SU-DHL-6 (cell line): ENCODE data around the gene FAM120B.

Experiments
- H2AFZ ChIP-seq: fragments of 200-600 bp; sonication (generic); 2 replicates; pipeline ENCODE4 v1.6.1; 2014; ENCODE audit warnings: low read depth, mild to moderate bottlenecking, moderate library complexity, mixed read lengths, antibody characterized with exemption, low read length; ENCODE audit not compliant: severe bottlenecking
- H3F3A ChIP-seq: fragments of 200-600 bp; shearing (Covaris generic); 2 replicates; pipeline ENCODE4 v1.6.0; 2016; ENCODE audit warnings: antibody characterized with exemption, mild to moderate bottlenecking; ENCODE audit not compliant: insufficient read depth
- H3K27ac ChIP-seq: fragments of 200-600 bp; sonication (generic); 2 replicates; pipeline ENCODE4 v1.5.1; 2016; ENCODE audit warnings: low read depth, mild to moderate bottlenecking, low read length, moderate library complexity, mixed read lengths
- H3K27me3 ChIP-seq: fragments of 200-600 bp; sonication (generic), shearing (Covaris generic); 2 replicates; pipeline ENCODE4 v1.6.0; 2014; ENCODE audit warnings: mild to moderate bottlenecking, low read length
- H3K36me3 ChIP-seq: fragments of 200-600 bp; sonication (generic); 2 replicates; pipeline ENCODE4 v1.6.1; 2014; ENCODE audit warnings: mild to moderate bottlenecking, low read length, mixed read lengths
- H3K4me2 ChIP-seq: fragments of 300-600, 200-600 bp; shearing (Covaris generic), sonication (generic); 2 replicates; pipeline ENCODE4 v1.6.0; 2014; ENCODE audit warnings: low read length, low read depth, mild to moderate bottlenecking; ENCODE audit not compliant: poor library complexity, severe bottlenecking
- H3K4me3 ChIP-seq: fragments of 200-600 bp; sonication (generic); 2 replicates; pipeline ENCODE4 v1.5.1; 2014; ENCODE audit warnings: antibody characterized with exemption, low read length, mild to moderate bottlenecking, mixed read lengths; ENCODE audit not compliant: insufficient read depth, poor library complexity, severe bottlenecking
- H3K79me2 ChIP-seq: fragments of 200-600 bp; sonication (generic); 2 replicates; pipeline ENCODE4 v1.6.1; 2014; ENCODE audit warnings: mild to moderate bottlenecking, low read length, moderate library complexity; ENCODE audit not compliant: insufficient read depth
- H3K9ac ChIP-seq: fragments of 200-600 bp; sonication (generic); 2 replicates; pipeline ENCODE4 v1.7.0; 2014; ENCODE audit warnings: mild to moderate bottlenecking, low read length
- H3K9me2 ChIP-seq: fragments of 200-600 bp; sonication (generic); replicated peaks from 2 replicates; pipeline ENCODE4 v1.6.1; 2014; ENCODE audit warnings: low read length; ENCODE audit not compliant: insufficient read depth
- H3K9me3 ChIP-seq: fragments of 200-600 bp; sonication (generic); 2 replicates; pipeline ENCODE4 v1.6.1; 2014; ENCODE audit warnings: low read length, mixed read lengths; ENCODE audit not compliant: insufficient read depth
- H4K20me1 ChIP-seq: fragments of 200-600 bp; sonication (generic); 2 replicates; pipeline ENCODE4 v1.6.1; 2014; ENCODE audit warnings: low read depth, mild to moderate bottlenecking, antibody characterized with exemption, low read length, moderate library complexity, mixed read lengths
- CTCF ChIP-seq: fragments of 200-600 bp; sonication (generic); IDR thresholded peaks from one replicate; pipeline ENCODE4 v1.5.1; 2017; ENCODE audit warnings: antibody characterized with exemption, mild to moderate bottlenecking, low read length, moderate library complexity; ENCODE audit not compliant: insufficient read depth, poor library complexity, severe bottlenecking
- EZH2phosphoT487 ChIP-seq: fragments of 200-600 bp; sonication (generic), shearing (Covaris generic); conservative IDR thresholded peaks from 2 replicates; pipeline ENCODE4 v1.6.1; 2018; ENCODE audit warnings: mild to moderate bottlenecking, antibody characterized with exemption, low read length, moderate library complexity, mixed read lengths

The FAM120B gene, protein sequence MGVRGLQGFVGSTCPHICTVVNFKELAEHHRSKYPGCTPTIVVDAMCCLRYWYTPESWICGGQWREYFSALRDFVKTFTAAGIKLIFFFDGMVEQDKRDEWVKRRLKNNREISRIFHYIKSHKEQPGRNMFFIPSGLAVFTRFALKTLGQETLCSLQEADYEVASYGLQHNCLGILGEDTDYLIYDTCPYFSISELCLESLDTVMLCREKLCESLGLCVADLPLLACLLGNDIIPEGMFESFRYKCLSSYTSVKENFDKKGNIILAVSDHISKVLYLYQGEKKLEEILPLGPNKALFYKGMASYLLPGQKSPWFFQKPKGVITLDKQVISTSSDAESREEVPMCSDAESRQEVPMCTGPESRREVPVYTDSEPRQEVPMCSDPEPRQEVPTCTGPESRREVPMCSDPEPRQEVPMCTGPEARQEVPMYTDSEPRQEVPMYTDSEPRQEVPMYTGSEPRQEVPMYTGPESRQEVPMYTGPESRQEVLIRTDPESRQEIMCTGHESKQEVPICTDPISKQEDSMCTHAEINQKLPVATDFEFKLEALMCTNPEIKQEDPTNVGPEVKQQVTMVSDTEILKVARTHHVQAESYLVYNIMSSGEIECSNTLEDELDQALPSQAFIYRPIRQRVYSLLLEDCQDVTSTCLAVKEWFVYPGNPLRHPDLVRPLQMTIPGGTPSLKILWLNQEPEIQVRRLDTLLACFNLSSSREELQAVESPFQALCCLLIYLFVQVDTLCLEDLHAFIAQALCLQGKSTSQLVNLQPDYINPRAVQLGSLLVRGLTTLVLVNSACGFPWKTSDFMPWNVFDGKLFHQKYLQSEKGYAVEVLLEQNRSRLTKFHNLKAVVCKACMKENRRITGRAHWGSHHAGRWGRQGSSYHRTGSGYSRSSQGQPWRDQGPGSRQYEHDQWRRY

DNA sequence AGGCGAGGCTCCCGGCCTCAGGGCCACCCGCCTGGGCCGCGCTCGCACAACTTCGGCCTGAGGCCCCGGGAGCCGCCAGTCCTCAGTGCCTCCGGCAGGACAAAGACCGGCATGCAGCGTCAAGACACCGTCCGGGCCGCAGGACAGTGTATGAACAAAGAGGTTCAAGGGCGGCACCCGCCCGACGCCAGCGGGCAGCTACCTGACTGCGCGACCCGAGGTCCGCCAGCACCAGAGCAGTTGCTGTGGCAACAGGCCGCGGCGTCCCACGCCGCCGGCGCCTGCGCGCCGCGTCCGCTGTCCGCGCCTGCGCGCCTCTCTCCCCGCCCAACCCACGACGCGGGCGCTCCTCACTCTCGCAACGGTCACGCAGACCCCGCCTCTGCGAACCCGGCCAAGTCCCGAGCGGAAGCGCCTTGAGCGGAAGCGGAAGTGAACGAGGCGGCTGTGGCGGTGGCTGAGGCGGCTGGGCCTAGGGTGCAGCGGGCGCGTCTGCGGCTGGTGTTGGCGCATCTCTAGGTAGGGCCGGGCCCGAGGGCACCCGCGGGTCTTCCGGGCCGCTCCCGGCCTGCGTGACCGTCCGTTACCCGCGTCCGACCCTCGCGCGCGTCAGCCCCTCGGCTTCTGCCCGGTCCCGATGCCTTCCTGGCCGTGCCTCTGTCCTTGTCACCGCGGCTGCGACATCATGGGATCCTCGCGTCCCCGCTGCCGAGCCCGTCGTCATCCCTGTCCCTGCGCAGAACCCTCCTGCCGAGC is at the start of gene FAM120B:
TSS of gene FAM120B (plus strand) at position 435 of the 756 bp plus-strand sequence. CDS start 10,633 bp downstream, outside the sequence.
- peak within 1 kb of the TSS; percentile 77 for H3K4me3 ChIP-seq

DNA sequence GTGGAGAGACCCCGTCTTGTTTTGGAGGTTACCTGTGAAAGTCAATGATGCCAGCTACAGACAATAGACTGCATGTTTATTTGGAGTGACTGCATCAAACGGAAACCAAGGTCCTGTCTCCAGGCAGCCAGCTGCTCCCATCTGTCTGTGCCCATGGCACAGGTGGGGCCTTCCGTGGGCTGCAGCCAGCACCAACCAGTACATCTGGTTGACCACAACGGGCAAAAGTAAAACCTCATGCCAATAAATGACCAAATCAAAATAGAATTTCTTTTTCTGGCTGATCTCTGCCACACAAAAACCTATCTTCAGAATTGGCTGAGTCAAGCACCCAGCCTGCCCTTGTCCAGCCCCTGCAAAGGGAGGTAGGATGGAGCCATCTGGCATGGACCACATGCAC is 49.2 kb upstream of the FAM120B start:
- H3K9ac ChIP-seq = no peak overlapping the region
- H3K9me3 ChIP-seq = no peaks in the 10 kb centered on the region
- H3F3A ChIP-seq = no peaks in the 10 kb centered on the region
- H3K4me2 ChIP-seq = no peak overlapping the region
- H3K79me2 ChIP-seq = no peaks in the 10 kb centered on the region
- TF ChIP-seq EZH2phosphoT487 = no peak
- TF ChIP-seq CTCF = no peak
- no peak overlapping the region for H3K4me3 ChIP-seq
- no peaks in the 10 kb centered on the region for H4K20me1 ChIP-seq
- H3K36me3 ChIP-seq = no peaks in the 10 kb centered on the region
- no peaks in the 10 kb centered on the region for H3K9me2 ChIP-seq
- no peaks in the 10 kb centered on the region for H3K27me3 ChIP-seq
- H2AFZ ChIP-seq = no peak overlapping the region
- H3K27ac ChIP-seq = no peak overlapping the region

More for the DNA sequence above, at the start of gene FAM120B:
- Histone ChIP-seq H2AFZ (peak within 1 kb of the TSS; percentile 96), H3K27me3 (no peaks in the 10 kb centered on the region), H4K20me1 (peaks cover 6% of the 10 kb centered on the region; the same call in 1 of the 2 replicates), H3K79me2 (peaks cover 46% of the 10 kb centered on the region), H3F3A (no peaks in the 10 kb centered on the region), H3K9ac (peak within 1 kb of the TSS; percentile 91), H3K27ac (no peak within 1 kb of the TSS), H3K9me3 (peaks cover under 1% of the 10 kb centered on the region; the same call in 1 of the 2 replicates), H3K36me3 (0 out of 2 replicates have a peak, but pooled peaks cover 3% of the 10 kb centered on the region), H3K9me2 (no peaks in the 10 kb centered on the region), H3K4me2 (peak within 1 kb of the TSS; percentile 92)
- TF ChIP-seq EZH2phosphoT487 (no peak), CTCF (no peak)

GRCh38 chr6:170258407-170258806 is 48.2 kb upstream of the FAM120B start:
- H3K27me3 ChIP-seq = no peaks in the 10 kb centered on the region

More at GRCh38 chr6:170258407-170258806, 48.2 kb upstream of the FAM120B start:
- H3K4me2 ChIP-seq = no peak overlapping the region
- TF ChIP-seq EZH2phosphoT487 (no peak), CTCF (no peak)
- no peak overlapping the region for H3K27ac ChIP-seq
- H3K9ac ChIP-seq = no peak overlapping the region
- H3K9me3 ChIP-seq = no peaks in the 10 kb centered on the region
- H4K20me1 ChIP-seq = no peaks in the 10 kb centered on the region
- no peaks in the 10 kb centered on the region for H3K79me2 ChIP-seq
- H3K9me2 ChIP-seq = no peaks in the 10 kb centered on the region
- no peaks in the 10 kb centered on the region for H3F3A ChIP-seq
- no peak overlapping the region for H3K4me3 ChIP-seq
- no peaks in the 10 kb centered on the region for H3K36me3 ChIP-seq
- no peak overlapping the region for H2AFZ ChIP-seq
